ENCODE results near the gene C1orf174.

C1orf174 gene

GRCh38 chr1:3851292-3851691 lies 48.8 kb downstream of the C1orf174 start:
- TF ChIP-seq, protein P1, sequence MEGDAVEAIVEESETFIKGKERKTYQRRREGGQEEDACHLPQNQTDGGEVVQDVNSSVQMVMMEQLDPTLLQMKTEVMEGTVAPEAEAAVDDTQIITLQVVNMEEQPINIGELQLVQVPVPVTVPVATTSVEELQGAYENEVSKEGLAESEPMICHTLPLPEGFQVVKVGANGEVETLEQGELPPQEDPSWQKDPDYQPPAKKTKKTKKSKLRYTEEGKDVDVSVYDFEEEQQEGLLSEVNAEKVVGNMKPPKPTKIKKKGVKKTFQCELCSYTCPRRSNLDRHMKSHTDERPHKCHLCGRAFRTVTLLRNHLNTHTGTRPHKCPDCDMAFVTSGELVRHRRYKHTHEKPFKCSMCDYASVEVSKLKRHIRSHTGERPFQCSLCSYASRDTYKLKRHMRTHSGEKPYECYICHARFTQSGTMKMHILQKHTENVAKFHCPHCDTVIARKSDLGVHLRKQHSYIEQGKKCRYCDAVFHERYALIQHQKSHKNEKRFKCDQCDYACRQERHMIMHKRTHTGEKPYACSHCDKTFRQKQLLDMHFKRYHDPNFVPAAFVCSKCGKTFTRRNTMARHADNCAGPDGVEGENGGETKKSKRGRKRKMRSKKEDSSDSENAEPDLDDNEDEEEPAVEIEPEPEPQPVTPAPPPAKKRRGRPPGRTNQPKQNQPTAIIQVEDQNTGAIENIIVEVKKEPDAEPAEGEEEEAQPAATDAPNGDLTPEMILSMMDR (IDR thresholded peaks at IDR 0.05; ENCODE audit: insufficient read depth, low read depth, low read length, missing control alignments): no peak
- DNase-seq (ENCODE audit: low read depth): no peak
- no peak overlapping the region for H3K4me3 ChIP-seq (ENCODE audit: low read depth, low read length)

GRCh38 chr1:3850857-3851256 lies 49.2 kb downstream of the C1orf174 start:
- DNase-seq (ENCODE audit: low read depth): no peak
- TF ChIP-seq, protein P1 (IDR thresholded peaks at IDR 0.05; ENCODE audit: insufficient read depth, low read depth, low read length, missing control alignments): no peak
- H3K4me3 ChIP-seq (ENCODE audit: low read depth, low read length): no peak overlapping the region

GRCh38 chr1:3847081-3847480 lies 53.0 kb downstream of the C1orf174 start:
- no peak for DNase-seq (ENCODE audit: low read depth)
- H3K4me3 ChIP-seq (ENCODE audit: low read depth, low read length): no peak overlapping the region
- TF ChIP-seq, protein P1 (IDR thresholded peaks at IDR 0.05; ENCODE audit: insufficient read depth, low read depth, low read length, missing control alignments): no peak

- TF ChIP-seq, protein P1 (IDR thresholded peaks at IDR 0.05; ENCODE audit: insufficient read depth, low read depth, low read length, missing control alignments): no peak
These were observed 53.5 kb downstream of the C1orf174 start for GRCh38 chr1:3846541-3846940.

GRCh38 chr1:3842912-3843311 lies 57.2 kb downstream of the C1orf174 start:
- TF ChIP-seq, protein P1 (IDR thresholded peaks at IDR 0.05; ENCODE audit: insufficient read depth, low read depth, low read length, missing control alignments): no peak
- no peak for DNase-seq (ENCODE audit: low read depth)
- no peak overlapping the region for H3K4me3 ChIP-seq (ENCODE audit: low read depth, low read length)

More at GRCh38 chr1:3846541-3846940, 53.5 kb downstream of the C1orf174 start:
- no peak for DNase-seq (ENCODE audit: low read depth)
- H3K4me3 ChIP-seq (ENCODE audit: low read depth, low read length): no peak overlapping the region

DNA sequence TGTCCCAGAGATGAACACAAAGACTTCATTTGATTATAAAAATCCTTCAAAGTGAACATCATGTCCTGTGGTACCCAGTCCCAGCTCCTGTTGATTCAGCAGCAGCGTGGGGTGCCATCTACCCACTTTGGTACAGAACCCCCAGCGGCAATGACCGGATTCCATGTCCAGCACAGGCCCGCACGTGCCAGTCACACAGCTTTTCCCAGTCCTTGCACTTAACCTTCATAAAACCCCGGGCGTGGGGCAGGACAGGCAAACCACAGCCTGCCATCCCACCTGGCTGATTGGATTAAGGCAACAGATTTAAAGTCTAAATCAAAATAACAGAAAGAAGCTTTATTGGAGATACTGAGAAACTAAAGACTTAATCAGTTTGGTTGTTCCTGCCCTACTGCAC lies 58.6 kb downstream of the C1orf174 start:
- H3K4me3 ChIP-seq (ENCODE audit: low read depth, low read length): no peak overlapping the region
- TF ChIP-seq, protein P1 (IDR thresholded peaks at IDR 0.05; ENCODE audit: insufficient read depth, low read depth, low read length, missing control alignments): no peak
- DNase-seq (ENCODE audit: low read depth): no peak
